ENCODE results near the gene ADARB1.

ADARB1 gene

DNA sequence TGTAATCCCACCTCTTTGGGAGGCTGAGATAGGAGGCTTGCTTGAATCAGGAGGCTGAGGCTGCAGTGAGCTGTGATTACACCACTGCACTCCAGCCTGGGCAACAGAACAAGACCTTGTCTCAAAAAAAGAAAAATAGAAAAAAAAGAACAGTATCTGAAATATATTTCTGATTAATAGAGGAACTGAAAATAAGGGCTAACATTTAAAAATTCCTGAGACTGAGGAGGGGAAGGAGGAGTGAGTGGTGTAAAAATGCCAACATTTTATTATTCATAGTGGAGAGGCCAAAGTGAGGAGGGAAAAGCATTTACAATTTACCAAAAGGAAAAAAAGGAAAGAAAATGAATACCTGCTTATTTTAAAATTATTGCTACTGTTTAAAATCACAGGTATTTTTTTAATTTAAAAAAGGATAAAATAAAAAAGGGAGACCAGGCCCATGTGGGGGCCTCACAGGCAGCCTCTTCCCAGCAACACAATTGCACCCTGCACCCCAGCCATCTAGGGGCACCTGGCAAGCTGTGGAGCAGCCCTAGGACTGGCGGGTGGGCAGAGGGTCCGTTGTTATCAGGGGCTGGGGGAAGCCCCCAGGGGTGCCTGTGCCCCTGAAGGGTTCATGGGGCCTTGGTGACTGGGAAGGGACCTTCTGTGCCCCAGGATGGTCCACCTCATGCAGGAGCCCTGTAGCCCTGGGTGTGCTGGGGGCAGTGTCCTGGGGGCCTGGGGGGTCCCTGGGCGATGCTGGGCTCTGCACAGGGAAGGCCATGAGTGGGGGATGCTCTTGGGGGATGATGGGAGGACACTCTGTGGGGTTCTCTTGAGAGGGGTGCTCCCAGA lies 34.8 kb upstream of the ADARB1 start:
- no peak for DNase-seq (ENCODE audit: low read depth)

- no peak for DNase-seq (ENCODE audit: low read depth)
Measured at GRCh38 chr21:45040157-45040711, 34.1 kb upstream of the ADARB1 start.

DNA sequence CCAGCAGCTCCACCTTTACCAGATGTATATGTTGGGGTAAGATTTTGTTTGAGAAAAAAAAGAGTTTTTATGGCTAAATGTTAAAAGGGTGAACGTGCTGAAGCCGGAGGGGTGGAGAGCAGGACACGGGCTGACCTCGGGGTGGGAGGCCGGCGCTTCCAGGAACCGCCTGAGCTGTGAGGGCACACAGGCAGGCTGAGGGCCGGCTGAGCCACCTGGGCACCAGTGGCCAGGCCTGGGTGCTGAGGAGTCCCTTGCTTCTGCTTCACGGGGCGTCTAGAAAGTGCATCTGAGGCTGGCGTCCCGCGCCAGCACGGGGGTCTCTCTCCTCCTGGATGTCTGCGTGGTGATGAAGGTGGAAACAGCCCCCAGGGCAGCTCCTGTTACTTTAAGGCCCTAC lies 33.6 kb upstream of the ADARB1 start:
- DNase-seq (ENCODE audit: low read depth): no peak

DNA sequence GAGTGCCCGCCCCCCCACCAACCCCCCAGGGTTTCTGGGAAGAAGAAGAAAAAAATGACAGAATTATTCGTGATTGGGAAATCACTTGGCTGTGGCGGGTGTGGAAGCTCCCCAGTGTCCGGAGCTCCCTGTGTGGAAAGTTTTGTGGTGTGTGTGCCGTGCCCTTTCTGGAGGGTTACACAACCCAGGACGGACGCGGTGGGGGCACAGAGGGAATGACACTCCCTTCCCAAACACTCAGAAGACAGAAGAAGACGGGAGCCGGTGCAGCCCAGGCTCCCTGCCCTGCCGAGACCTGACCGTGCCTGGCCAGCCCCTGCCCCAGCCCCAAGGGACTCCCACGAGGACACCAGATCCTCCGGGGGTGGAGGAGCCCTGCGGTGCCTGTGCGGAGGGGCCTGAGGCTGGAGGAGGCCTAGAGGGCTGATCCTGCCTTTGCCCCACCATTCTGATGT lies 33.0 kb upstream of the ADARB1 start:
- DNase-seq (ENCODE audit: low read depth): no peak

DNA sequence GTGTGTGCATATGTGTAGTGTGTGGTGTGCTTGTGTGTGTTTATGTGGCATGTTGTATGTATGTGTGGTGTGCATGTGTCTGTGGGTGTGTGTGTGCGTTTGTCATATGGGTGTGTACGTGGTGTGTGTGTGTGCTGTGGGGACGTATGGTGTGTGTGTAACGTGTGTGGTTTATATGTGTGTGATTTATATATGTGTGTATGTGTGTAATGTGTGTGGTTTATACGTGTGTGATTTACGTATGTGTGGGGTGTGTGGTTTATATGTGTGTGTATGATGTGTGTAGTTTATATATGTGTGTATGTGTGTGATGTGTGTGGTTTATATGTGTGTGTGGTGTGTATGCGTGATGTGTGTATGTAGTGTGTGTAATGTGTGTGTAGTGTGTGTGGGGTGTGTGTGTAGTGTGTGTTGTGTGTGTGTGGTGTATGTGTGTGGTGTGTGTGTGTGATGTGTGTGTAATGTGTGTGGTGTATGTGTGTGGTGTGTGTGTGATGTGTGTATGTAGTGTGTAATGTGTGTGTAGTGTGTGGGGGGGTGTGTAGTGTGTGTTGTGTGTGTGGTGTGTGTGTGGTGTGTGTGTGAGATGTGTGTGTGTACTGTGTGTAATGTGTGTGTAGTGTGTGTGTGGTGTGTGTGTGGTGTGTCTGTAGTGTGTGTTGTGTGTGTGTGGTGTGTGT lies 32.3 kb upstream of the ADARB1 start:
- DNase-seq (ENCODE audit: low read depth): no peak

GRCh38 chr21:45042664-45043161 lies 31.7 kb upstream of the ADARB1 start:
- no peak for DNase-seq (ENCODE audit: low read depth)

DNA sequence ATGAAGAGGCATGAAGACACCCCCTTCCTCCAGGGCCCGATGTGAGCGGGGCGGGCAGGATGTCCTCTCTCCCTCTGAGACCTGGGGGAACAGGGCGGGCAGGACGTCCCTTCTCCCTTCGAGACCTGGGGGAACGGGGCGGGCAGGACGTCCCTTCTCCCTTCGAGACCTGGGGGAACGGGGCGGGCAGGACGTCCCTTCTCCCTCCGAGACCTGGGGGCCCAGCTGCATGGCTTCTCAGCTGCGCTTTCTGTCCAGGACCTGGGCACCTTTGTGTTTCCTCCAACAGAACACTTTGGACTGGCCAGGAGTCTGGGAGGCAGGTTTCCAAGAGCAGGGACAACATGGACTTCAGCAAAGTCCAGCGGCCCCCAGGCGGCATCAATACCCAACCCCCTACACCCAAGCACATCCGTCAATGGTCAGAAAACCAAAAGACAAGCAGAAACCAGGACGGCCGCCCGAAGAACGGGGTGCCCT lies 30.8 kb upstream of the ADARB1 start:
- no peak for DNase-seq (ENCODE audit: low read depth)

GRCh38 chr21:45045481-45045880 lies 28.9 kb upstream of the ADARB1 start:
- no peak for DNase-seq (ENCODE audit: low read depth)

DNA sequence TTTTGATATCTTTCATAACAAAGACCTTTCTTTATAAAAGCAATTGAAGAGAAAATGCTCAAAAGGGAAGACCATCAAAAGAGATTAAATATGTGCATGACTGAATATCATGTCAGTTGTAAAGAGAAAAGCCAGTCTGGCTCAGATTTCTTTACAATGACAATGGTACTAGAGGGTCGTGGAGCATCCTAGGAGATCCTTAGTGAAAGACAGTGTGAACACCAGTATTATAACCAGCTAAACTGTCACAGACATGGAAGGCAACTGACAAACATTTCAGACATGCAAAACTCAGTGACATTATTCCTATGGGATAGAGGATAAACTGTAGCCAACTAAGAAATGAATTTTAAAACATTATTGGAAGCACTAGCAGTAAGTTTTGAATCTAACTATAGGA lies 27.1 kb upstream of the ADARB1 start:
- DNase-seq (ENCODE audit: low read depth): no peak

DNA sequence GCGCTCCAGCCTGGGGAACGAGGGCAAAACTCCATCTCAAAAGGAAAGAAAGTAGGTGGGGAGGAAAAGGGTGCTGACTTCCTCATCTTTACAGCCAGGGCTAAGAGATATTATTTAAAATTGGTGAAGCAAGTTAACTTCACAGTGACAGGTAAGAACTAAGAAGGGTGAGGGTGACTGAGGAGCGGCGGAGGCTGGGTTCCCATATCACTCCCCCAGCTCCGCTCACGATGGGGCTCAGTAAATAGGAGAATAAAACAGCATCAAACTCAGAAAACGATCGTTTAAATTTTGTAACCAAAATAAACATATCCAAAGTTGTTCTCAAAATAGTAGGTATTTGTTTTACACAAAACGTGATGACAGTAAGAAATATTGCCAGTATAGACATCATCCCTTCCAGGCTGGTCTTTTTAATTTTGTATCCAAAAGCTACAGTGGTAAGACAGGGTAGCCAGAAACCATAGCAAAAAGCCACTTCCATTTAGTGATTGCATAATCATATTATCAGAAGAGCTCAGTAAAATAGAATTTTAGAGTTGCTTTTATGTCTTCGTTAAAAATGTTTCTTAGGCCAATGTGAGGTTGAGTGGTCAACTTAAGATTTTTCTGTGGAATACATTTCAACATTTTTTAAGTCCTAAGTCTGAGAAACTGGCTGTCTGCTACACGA lies 26.2 kb upstream of the ADARB1 start:
- DNase-seq (ENCODE audit: low read depth): no peak

DNA sequence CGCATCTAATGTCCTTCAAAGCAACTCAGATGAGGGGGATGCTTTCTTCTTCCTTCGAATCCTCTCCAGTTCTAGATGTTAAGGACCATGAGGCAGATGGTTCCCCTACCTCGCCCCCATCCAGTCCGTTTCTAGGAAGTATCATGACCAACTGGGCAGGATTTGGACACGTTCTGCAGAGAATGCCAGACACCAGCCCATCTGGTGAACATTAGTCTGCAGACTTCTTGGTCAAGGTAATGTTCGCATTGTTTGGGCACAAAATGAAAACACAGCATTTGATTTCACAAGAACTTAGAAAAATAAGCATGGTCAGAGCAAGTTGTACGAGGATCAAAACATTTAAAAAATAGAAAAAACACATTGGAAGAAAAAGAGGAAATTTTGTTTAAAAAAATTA lies 25.4 kb upstream of the ADARB1 start:
- no peak for DNase-seq (ENCODE audit: low read depth)

- DNase-seq (ENCODE audit: low read depth): no peak
Measured at GRCh38 chr21:45049714-45050344, 24.6 kb upstream of the ADARB1 start.

- no peak for DNase-seq (ENCODE audit: low read depth)
Measured at GRCh38 chr21:45050345-45050796, 24.0 kb upstream of the ADARB1 start.

DNA sequence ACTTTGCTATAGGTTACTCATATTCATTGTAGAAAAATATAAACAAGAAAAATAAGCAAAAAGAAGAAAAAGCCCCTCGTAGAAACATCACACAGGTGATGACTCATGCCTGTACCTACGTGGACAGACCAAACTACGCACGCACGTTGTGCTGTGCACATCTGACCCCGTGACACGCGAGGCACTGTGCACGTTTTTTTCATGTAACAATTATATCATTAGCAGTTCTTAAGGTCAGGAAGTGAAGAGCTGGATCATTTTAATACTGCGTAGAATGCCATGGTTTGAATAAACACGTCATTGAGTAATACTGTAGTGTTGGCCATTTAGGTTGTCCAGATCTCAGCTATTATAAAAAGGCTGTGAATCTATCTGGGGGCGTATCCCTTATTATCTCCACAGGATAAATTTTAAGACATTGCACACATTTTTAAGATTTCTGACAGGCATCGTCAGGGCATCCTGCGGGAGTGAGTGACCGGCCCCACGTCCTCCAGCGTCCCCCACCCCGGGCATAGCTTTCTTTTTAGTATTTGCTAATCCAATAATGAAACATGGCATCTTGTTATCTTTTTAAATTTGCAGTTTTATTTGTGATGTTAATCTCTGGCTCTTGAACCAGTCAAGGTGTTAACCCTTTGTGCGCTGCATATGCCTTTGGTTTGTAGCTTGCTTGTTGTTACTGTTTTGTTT lies 23.4 kb upstream of the ADARB1 start:
- no peak for DNase-seq (ENCODE audit: low read depth)

DNA sequence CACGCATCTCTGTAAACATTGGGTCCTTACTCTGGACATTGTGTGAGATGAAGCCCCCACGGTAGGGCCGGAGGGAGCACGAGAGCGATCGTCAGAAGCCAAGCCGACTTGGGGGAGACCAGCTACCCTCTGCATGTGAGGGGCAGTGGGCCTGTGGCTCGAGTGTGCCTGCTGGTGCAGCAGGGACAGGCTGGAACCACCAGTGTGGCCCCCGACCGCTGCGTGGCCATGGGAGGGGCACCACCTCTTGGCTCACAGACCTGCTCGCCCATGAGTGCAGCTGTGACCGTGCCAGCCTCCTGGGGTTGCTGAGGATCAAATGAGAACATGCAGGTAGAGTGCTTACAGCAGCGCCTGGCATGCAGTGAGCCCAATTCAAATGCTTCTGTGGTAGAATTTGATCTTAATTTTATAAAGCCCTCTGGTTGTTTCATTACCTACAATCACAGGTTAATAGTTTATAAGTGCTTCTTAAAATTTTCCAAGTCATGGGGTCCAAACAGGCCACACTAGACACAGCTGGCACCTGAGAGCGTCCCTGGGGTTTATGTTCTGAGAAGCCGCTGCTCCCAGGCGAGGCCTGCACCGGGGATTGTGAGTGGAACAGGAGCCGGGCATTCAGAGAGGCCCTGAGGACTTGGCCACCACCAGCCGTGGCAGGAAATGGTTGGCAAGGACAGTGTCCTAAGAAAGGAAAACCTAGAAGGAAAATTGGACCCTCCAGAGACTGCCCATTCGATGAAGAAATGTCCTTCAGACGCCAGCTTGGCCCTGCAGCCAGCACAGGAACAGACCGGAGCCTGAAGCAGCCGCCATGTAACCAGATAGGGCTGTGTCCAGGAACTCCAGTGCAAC lies 22.6 kb upstream of the ADARB1 start:
- no peak for DNase-seq (ENCODE audit: low read depth)

- no peak for DNase-seq (ENCODE audit: low read depth)
Measured at GRCh38 chr21:45052960-45053359, 21.4 kb upstream of the ADARB1 start.

- DNase-seq (ENCODE audit: low read depth): no peak
Measured at GRCh38 chr21:45053561-45054226, 20.7 kb upstream of the ADARB1 start.

DNA sequence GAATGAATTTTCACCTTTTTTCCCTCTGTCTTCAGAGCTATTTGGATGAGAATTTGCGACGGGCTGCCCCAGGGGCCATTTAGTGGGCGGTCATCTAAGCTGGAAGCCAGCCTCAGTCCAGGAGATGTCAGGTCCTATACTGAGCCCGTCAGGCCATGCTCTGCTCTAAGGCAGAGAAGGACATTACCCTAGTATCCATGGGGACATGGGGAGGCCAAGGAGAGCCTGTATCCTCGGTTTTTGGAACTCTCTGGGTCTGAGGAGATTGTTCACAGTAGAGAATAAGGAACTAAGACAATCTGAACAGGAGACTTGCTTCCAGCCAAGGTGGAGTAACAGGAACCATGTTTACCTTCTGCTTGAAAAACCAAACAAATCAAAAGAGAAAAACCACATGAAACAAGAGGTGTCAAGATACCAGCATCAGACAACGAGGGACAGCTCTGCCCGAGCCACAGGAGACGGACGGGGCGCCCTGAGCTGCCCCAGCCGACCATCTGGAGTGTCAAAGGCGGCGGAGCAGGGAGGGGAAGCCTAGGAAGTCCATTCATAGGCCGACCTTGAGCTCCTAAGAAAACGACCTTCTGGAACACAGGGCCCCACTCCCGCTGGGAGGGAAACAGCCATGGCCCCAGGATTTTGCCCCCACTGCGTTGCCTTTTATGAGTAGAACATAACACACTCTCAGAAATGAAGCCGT lies 20.0 kb upstream of the ADARB1 start:
- no peak for DNase-seq (ENCODE audit: low read depth)

Data from stimulated activated CD8-positive, alpha-beta memory T cell treated with anti-CD3 and anti-CD28 coated beads, Interleukin-4, amount 100 ng/mL, for 24 hours (primary cell).